HCT116 (cell line): ENCODE measurements around the gene HPCAL1. TPM values are rescaled to one million over a fixed set of nuclear protein-coding genes. Genes with fewer than 3 reads are reported as not detected.

Experiments
- ATAC-seq: fragments of 200-7000 bp; cut with Tn5 transposase; 2 replicates; pipeline ENCODE4 v1.9.1; 2020; ENCODE audit warnings: mild to moderate bottlenecking, moderate library complexity
- BruUV-seq: library from RNA; stranded (reverse); fragments of 400-500 nt; replicated peaks from 2 replicates; lab custom pipeline; 2021; lab: Mats Ljungman, UMichigan
- CTCF ChIA-PET: fragments of 300-600 bp; sonication (Branson Sonifier 250); formaldehyde crosslinking; loops from one replicate; lab custom pipeline; 2021; ENCODE audit warnings: antibody characterized with exemption; lab: Charles Lee
- POLR2A ChIA-PET: fragments of 300-600, 350-600 bp; sonication (Branson Sonifier 250); formaldehyde crosslinking; loops from one replicate; lab custom pipeline; 2021; ENCODE audit warnings: antibody characterized with exemption; lab: Charles Lee
- RAD21 ChIA-PET, 2 experiments: fragments of 300-600 bp; sonication (Branson Sonifier 250); formaldehyde crosslinking; loops; one replicate each; lab custom pipeline; 2023; ENCODE audit warnings: low total read pairs in 2 of 2; ENCODE audit not compliant: uncharacterized antibody in 2 of 2, unreplicated experiment in 2 of 2, low non-redundant PET in 1 of 2; lab: Charles Lee
- DNase-seq: peaks from one replicate; pipeline ENCODE4 v3.0.0-alpha.2; 2010; ENCODE audit warnings: low read depth, low spot score
- H2AFZ ChIP-seq: fragments of 200-600 bp; shearing (Covaris generic), sonication (generic); 2 replicates; pipeline ENCODE4 v1.6.1; 2017; ENCODE audit warnings: low read depth, mixed run types, mixed read lengths, antibody characterized with exemption, low read length; ENCODE audit not compliant: poor library complexity, severe bottlenecking
- H3K27ac ChIP-seq: 2 replicates; pipeline ENCODE4 v1.5.1; 2012; ENCODE audit warnings: low read depth, low read length
- H3K27me3 ChIP-seq: fragments of 200-600 bp; sonication (generic); 2 replicates; pipeline ENCODE4 v1.6.1; 2016; ENCODE audit warnings: mixed run types, low read length, mixed read lengths; ENCODE audit not compliant: insufficient read depth
- H3K36me3 ChIP-seq, 2 experiments: fragments of 200-500 bp in 1 of 2; fragments of 200-600 bp in 1 of 2; sonication (Bioruptor generic) in 1 of 2; sonication (generic) in 1 of 2; 2 replicates each; pipeline versions ENCODE4 v1.5.1 to v1.6.1; 2014 to 2016; ENCODE audit warnings: low read length in 2 of 2, inconsistent platforms in 1 of 2, mixed read lengths in 1 of 2, mixed run types in 1 of 2; ENCODE audit not compliant: insufficient read depth in 2 of 2, control insufficient read depth in 1 of 2
- H3K4me1 ChIP-seq, 2 experiments: fragments of 200-600 bp in 1 of 2; sonication (generic) in 1 of 2; 2 replicates each; pipeline versions ENCODE4 v1.5.1 to v1.6.1; 2012 to 2017; ENCODE audit warnings: low read length in 2 of 2, inconsistent platforms in 1 of 2, mild to moderate bottlenecking in 1 of 2, mixed read lengths in 1 of 2, mixed run types in 1 of 2, moderate library complexity in 1 of 2; ENCODE audit not compliant: insufficient read depth in 2 of 2, control insufficient read depth in 1 of 2
- H3K4me2 ChIP-seq: fragments of 200-600 bp; sonication (generic); 2 replicates; pipeline ENCODE4 v1.6.1; 2017; ENCODE audit warnings: mixed run types, low read length, mixed read lengths
- H3K4me3 ChIP-seq, 2 experiments: fragments of 200-600 bp in 1 of 2; sonication (generic) in 1 of 2; replicated peaks in 1 of 2; 2 replicates each; pipeline ENCODE4 v1.5.1; 2011 to 2016; ENCODE audit warnings: low read length in 2 of 2, control low read depth in 1 of 2, low read depth in 1 of 2, mild to moderate bottlenecking in 1 of 2, mixed read lengths in 1 of 2, mixed run types in 1 of 2
- H3K79me2 ChIP-seq: fragments of 200-600 bp; sonication (generic); 2 replicates; pipeline ENCODE4 v1.6.1; 2017; ENCODE audit warnings: mild to moderate bottlenecking, mixed run types, low read length, moderate library complexity, mixed read lengths; ENCODE audit not compliant: insufficient read depth
- H3K9ac ChIP-seq: fragments of 200-600 bp; sonication (generic); 2 replicates; pipeline ENCODE4 v1.6.1; 2016; ENCODE audit warnings: low read length, mixed read lengths
- H3K9me2 ChIP-seq: fragments of 200-600 bp; sonication (generic), shearing (Covaris generic); 2 replicates; pipeline ENCODE4 v1.6.1; 2017; ENCODE audit warnings: mixed run types, mild to moderate bottlenecking, moderate library complexity; ENCODE audit not compliant: insufficient read depth
- H3K9me3 ChIP-seq, 2 experiments: fragments of 200-500 bp in 1 of 2; fragments of 200-600 bp in 1 of 2; sonication (Bioruptor generic) in 1 of 2; sonication (generic) in 1 of 2; 2 replicates each; pipeline ENCODE4 v1.6.1; 2014 to 2017; ENCODE audit warnings: low read length in 2 of 2, mixed read lengths in 2 of 2, inconsistent platforms in 1 of 2, low read depth in 1 of 2, mild to moderate bottlenecking in 1 of 2, mixed run types in 1 of 2, moderate library complexity in 1 of 2; ENCODE audit not compliant: control insufficient read depth in 1 of 2, insufficient read depth in 1 of 2
- H4K20me1 ChIP-seq: fragments of 200-600 bp; sonication (generic), shearing (Covaris generic); 2 replicates; pipeline ENCODE4 v1.6.1; 2017; ENCODE audit warnings: mixed run types, mild to moderate bottlenecking, moderate library complexity; ENCODE audit not compliant: insufficient read depth
- EGR1 ChIP-seq: IDR thresholded peaks from 2 replicates; pipeline ENCODE4 v1.6.1; 2012; ENCODE audit warnings: low read depth
- ELF1 ChIP-seq: IDR thresholded peaks from 2 replicates; pipeline ENCODE4 v1.6.1; 2012; ENCODE audit warnings: low read depth, borderline replicate concordance
- MAX ChIP-seq: IDR thresholded peaks from 2 replicates; pipeline ENCODE4 v1.6.1; 2012
- POLR2AphosphoS5 ChIP-seq: IDR thresholded peaks from 2 replicates; pipeline ENCODE4 v1.6.1; 2011; ENCODE audit warnings: mild to moderate bottlenecking, low read depth, low read length, moderate library complexity
- RAD21 ChIP-seq: IDR thresholded peaks from 2 replicates; pipeline ENCODE4 v1.6.1; 2012; ENCODE audit warnings: low read depth, mild to moderate bottlenecking
- SIN3A ChIP-seq: IDR thresholded peaks from 2 replicates; pipeline ENCODE4 v1.6.1; 2012; ENCODE audit warnings: low read depth
- SP1 ChIP-seq: IDR thresholded peaks from 2 replicates; pipeline ENCODE4 v1.6.1; 2012; ENCODE audit warnings: low read depth
- ZBTB33 ChIP-seq: IDR thresholded peaks from 2 replicates; pipeline ENCODE4 v1.6.1; 2011; ENCODE audit warnings: mild to moderate bottlenecking, low read length, moderate library complexity; ENCODE audit not compliant: insufficient replicate concordance; ENCODE audit errors: extremely low read depth
- ZFX ChIP-seq: fragments of 450-650 bp; IDR thresholded peaks from 2 replicates; pipeline ENCODE4 v1.6.1; 2017
- ZNF274 ChIP-seq: fragments of 200-500 bp; sonication (Bioruptor generic); IDR thresholded peaks from 2 replicates; pipeline ENCODE4 v1.6.1; 2014; ENCODE audit warnings: mild to moderate bottlenecking, low read depth, low read length, inconsistent platforms
- intact Hi-C: fragments of 100-400 bp; cut with micrococcal nuclease; formaldehyde crosslinking; loops from 2 replicates; pipeline ENCODE4 v1.10.0; 2022
- total RNA-seq: library from RNA; stranded (reverse); gene quantifications from one replicate; pipeline ENCODE4 v1.2.1, GENCODE V29; 2021; ENCODE audit not compliant: unreplicated experiment

Gene HPCAL1
- total RNA-seq, 1 experiment from 2014 or later, result 111 TPM

- no peak for TF ChIP-seq SIN3A
- TF ChIP-seq, all 23 proteins: peak for 0
These were observed 35.7 kb upstream of the HPCAL1 start (continued) for GRCh38 chr2:10267036-10267435.

- Histone ChIP-seq H3K4me3 (no peak overlapping the region), H3K36me3 (no peaks in the 10 kb centered on the region), H2AFZ (no peak overlapping the region), H3K27me3 (no peaks in the 10 kb centered on the region), H4K20me1 (no peaks in the 10 kb centered on the region), H3K9me3 (no peaks in the 10 kb centered on the region), H3K27ac (no peak overlapping the region), H3K4me2 (no peak overlapping the region), H3K9me2 (no peaks in the 10 kb centered on the region), H3K9ac (no peak overlapping the region), H3K79me2 (no peaks in the 10 kb centered on the region), H3K4me1 (peaks cover 10 to 26% of the 10 kb centered on the region in 2 experiments; a peak in 3 of 4 replicates)
- ChIA-PET POLR2A (interaction anchor here (1.3 kb wide), 1 partner anchor 19 kb away, joined by 4 read pairs; no protein-coding TSS in a partner anchor), RAD21 (interaction anchor here in 1 of 2 experiments (2.0 kb wide), 1 partner anchor 141 kb away, joined by 4 read pairs; no protein-coding TSS in a partner anchor), CTCF (interaction anchor here (2.0 kb wide), 1 partner anchor 141 kb away, joined by 5 read pairs; no protein-coding TSS in a partner anchor)
- no peak for DNase-seq
- intact Hi-C loops, result no loop called here
- TF ChIP-seq RAD21 (0 out of 2 replicates have a peak, but pooled peaks have one; percentile 6), ZFX (no peak)
- no peak for ATAC-seq
- no TSS peak for BruUV-seq
These were observed 34.9 kb upstream of the HPCAL1 start for GRCh38 chr2:10267551-10268465.

- H3K27ac ChIP-seq, result no peak overlapping the region
- H3K27me3 ChIP-seq, result no peaks in the 10 kb centered on the region
- H3K9ac ChIP-seq, result no peak overlapping the region
- H2AFZ ChIP-seq, result no peak overlapping the region
- intact Hi-C loops, result no loop called here
- RAD21 ChIA-PET, result interaction anchor here in 1 of 2 experiments (2.0 kb wide), 1 partner anchor 139 kb away, joined by 4 read pairs; no protein-coding TSS in a partner anchor
- no peaks in the 10 kb centered on the region for H3K9me3 ChIP-seq
- H4K20me1 ChIP-seq, result no peaks in the 10 kb centered on the region
- ATAC-seq, result no peak
- peaks cover 10 to 26% of the 10 kb centered on the region in 2 experiments; a peak in 3 of 4 replicates for H3K4me1 ChIP-seq
- H3K4me3 ChIP-seq, result no peak overlapping the region
- TF ChIP-seq SP1, result no peak
- no peak for TF ChIP-seq ZFX
- TF ChIP-seq ZNF274, result no peak
- no peak for TF ChIP-seq ZBTB33
- TF ChIP-seq ELF1, result no peak
- TF ChIP-seq POLR2AphosphoS5, result no peak
- no peak for TF ChIP-seq EGR1
- no peak for TF ChIP-seq MAX
- CTCF ChIA-PET, result interaction anchor here (2.0 kb wide), 1 partner anchor 140 kb away, joined by 5 read pairs; no protein-coding TSS in a partner anchor
- H3K4me2 ChIP-seq, result no peak overlapping the region
- DNase-seq, result no peak
- POLR2A ChIA-PET, result no interaction called here
- BruUV-seq, result no TSS peak
- H3K9me2 ChIP-seq, result no peaks in the 10 kb centered on the region
- H3K79me2 ChIP-seq, result no peaks in the 10 kb centered on the region
- no peaks in the 10 kb centered on the region for H3K36me3 ChIP-seq
These were observed 33.4 kb upstream of the HPCAL1 start for GRCh38 chr2:10269291-10269690.
